Activated T-helper 9 cell treated with anti-CD3 and anti-CD28 coated beads, Interleukin-2, amount 50 U/mL, for 16 hours (primary cell): Measurements from ENCODE around the gene PAM16.

Experiments used
- DNase-seq: peaks from one replicate; pipeline ENCODE4 v3.0.0-alpha.2; 2020; ENCODE audit warnings: low read depth

Gene PAM16

GRCh38 chr16:4371357-4372000, 20.4 kb upstream of the PAM16 start, which contains the start of gene VASN:
TSS of gene VASN (plus strand) at chr16:4371848. CDS start at chr16:4380878, 9,030 bp downstream.
- DNase-seq: peak; percentile 65

DNA sequence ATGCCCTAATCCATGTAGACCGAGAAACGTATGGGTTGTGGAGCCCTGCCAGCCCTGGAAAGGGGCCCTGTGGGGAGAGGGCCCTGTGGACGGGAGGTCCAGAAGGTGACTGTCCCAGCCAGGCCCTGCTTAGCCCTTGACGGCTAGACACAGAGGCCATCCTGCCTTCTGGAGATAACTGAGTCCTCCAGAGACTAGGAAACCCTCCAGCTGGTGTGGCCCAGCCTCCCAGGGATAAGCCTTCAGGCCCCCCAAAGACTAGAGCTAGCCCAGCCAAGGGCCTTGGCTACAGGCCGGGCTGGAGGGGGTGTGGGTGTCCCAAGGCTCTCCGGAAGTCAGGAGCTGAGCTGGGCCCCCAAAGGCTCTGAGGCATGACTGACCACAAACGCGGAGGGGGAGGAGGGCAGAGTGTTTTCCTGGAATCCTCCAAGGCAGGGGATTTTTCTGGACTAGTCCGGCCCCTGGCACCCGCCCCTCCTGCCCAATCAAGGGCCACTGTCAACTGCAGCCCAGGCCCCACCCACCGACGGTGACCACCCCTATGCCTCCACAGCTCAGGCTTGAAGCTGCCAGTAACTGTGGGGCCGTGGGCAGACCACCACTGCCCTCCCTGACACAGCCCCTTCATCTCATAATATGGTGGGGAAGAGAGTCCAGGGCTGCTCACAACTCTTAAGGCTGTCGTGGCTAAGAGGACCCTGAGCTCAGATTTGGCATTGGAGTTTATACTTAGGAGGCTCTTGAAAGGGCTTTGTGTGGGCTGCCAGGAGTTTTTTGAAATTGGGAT, 19.6 kb upstream of the PAM16 start:
- DNase-seq: no peak

DNA sequence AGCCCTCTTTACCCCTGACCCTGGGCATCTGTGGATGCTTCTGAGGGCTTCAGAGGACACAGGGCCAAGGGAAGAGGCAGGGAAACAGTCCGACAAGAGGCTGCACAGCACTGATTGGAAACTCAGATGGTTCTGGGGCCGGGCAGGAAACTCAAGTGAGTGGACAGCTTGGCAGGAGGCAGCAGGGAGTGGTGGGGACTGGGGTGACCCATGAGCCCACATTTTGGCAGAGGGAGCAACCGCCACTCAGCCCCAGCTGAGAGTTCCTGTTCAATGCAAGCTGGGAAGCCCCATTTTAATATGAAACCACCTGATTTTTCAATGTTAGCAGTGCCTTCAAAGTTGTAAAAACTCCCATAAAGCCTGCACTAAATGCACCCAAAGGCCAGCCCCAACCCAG, 19.0 kb upstream of the PAM16 start:
- no peak for DNase-seq

GRCh38 chr16:4369007-4369733, 18.0 kb upstream of the PAM16 start:
- DNase-seq: no peak

DNA sequence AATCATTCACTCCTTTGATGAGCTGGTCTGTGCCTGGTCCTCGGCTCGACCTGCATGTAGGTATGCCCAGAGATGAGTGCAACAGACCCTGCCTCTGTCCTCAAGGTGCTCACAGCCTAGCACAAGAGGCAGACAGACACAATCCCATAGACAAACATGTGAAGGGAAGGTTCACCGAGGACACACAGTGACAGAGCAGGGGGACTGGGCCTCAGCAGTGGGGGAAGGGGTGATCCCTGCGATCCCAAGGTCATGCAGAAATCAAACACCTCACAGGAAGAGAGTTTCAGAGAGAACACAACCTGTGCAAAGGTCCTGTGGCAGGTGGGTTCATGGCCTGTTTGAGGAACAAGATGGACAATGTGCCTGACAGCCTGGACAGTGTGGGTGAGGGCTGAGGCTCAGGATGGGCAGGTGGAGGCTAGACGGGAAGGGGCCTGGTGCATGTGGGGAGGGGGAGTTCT, 16.3 kb upstream of the PAM16 start:
- DNase-seq: no peak

- DNase-seq: no peak
These were observed 14.9 kb upstream of the PAM16 start for GRCh38 chr16:4366016-4366415.

GRCh38 chr16:4365615-4366014, 14.5 kb upstream of the PAM16 start:
- no peak for DNase-seq

DNA sequence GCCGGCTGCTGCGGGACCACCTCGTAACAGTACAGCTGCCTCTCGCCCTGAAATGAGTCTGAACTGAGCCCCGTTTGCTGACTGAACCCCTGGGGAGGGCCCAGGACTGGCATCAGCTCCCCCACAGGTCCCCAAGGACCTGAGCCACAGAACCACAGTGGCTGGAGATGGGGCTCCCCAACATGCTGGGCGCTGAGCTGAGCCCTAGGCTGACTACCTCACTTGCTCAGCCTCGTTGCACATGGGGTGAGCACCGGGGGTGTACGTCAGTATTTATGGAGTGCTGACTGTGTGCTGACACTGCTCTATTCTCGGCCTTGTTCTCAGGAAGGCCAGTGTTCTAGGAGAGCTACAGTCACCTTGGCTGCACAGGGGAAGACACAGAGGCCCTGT, 13.9 kb upstream of the PAM16 start:
- DNase-seq: no peak

- no peak for DNase-seq
These were observed 13.3 kb upstream of the PAM16 start for GRCh38 chr16:4364196-4365013.

- no peak for DNase-seq
These were observed 11.5 kb upstream of the PAM16 start for GRCh38 chr16:4362476-4363135.

DNA sequence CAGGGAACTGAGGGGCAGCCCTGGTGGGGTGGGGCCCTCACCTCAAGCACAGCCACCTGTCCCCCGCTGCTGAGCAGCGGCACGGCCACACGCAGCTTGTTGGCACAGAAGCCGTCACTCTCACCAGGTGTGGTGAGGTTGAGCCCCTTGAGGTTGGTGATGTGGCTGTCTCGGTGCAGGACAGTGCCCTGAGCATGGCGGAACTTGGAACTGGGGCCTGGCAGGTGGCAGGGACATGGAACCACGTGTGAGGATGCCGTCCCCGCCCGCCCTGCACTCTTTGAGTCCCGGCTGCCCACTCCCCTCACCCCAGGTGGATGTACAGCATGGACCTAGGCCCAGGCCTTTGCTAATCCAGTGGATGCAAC, 10.8 kb upstream of the PAM16 start:
- no peak for DNase-seq

GRCh38 chr16:4361033-4361943, 10.2 kb upstream of the PAM16 start:
- no peak for DNase-seq

GRCh38 chr16:4360538-4361021, 9.5 kb upstream of the PAM16 start:
- no peak for DNase-seq

GRCh38 chr16:4359914-4360313, 8.8 kb upstream of the PAM16 start:
- no peak for DNase-seq

GRCh38 chr16:4358831-4359561, 7.9 kb upstream of the PAM16 start:
- DNase-seq: peak; percentile 59

- DNase-seq: no peak
These were observed 7.1 kb upstream of the PAM16 start for GRCh38 chr16:4358236-4358635.

GRCh38 chr16:4356820-4357219, 5.7 kb upstream of the PAM16 start:
- no peak for DNase-seq

- DNase-seq: no peak
These were observed 3.6 kb upstream of the PAM16 start for GRCh38 chr16:4354512-4355409.

DNA sequence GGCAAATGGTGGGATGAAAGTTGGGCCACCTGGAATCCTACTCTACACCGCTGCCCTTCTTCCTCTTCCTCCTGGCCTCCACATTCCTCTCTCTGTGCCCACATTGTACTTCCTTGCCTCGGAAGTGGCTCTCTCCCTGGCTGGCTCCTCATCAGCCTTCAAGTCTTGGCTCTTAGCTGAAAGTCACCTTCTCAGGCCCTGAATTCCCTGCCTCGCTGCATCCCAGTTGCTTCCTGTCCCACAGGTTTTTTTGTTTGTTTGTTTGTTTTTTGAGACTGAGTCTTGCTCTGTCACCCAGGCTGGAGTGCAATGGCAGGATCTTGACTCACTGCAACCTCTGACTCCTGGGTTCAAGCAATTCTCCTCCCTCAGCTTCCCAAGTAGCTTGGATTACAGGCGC, 2.6 kb upstream of the PAM16 start:
- DNase-seq: no peak
